Osteoblast (primary cell): Measurements from ENCODE around the gene CTDP1. TPM values are rescaled to one million over a fixed set of nuclear protein-coding genes. Genes with fewer than 3 reads are reported as not detected.
A peak's percentile ranks its signal among the peaks of the same experiment; 100 is the strongest.

Source experiments
- DNase-seq: peaks from one replicate; pipeline ENCODE4 v3.0.0; 2011; ENCODE audit warnings: low spot score, mixed read lengths; ENCODE audit not compliant: insufficient read length; ENCODE audit errors: missing footprints
- H2AFZ ChIP-seq: 2 replicates; pipeline ENCODE4 v1.6.0; 2011; ENCODE audit warnings: mild to moderate bottlenecking, low read length
- H3K27ac ChIP-seq: 2 replicates; pipeline ENCODE4 v1.5.1; 2011; ENCODE audit warnings: mild to moderate bottlenecking, low read depth, low read length, moderate library complexity
- H3K27me3 ChIP-seq: 2 replicates; pipeline ENCODE4 v1.6.0; 2012; ENCODE audit warnings: mild to moderate bottlenecking, control low read depth, inconsistent platforms, low read length, moderate library complexity; ENCODE audit not compliant: insufficient read depth
- H3K36me3 ChIP-seq: 2 replicates; pipeline ENCODE4 v1.5.1; 2011; ENCODE audit warnings: mild to moderate bottlenecking, low read length, control low read depth, moderate library complexity; ENCODE audit not compliant: insufficient read depth
- H3K4me1 ChIP-seq: 2 replicates; pipeline ENCODE4 v1.5.1; 2011; ENCODE audit warnings: mild to moderate bottlenecking, low read length, control low read depth, moderate library complexity; ENCODE audit not compliant: insufficient read depth
- H3K4me2 ChIP-seq: 2 replicates; pipeline ENCODE4 v1.6.0; 2011; ENCODE audit warnings: mild to moderate bottlenecking, low read length; ENCODE audit not compliant: insufficient read depth
- H3K4me3 ChIP-seq: fragments of 200-600 bp; sonication (generic); 3 replicates; pipeline ENCODE4 v1.5.1; 2012; ENCODE audit warnings: mild to moderate bottlenecking, low read length, inconsistent platforms; ENCODE audit not compliant: insufficient read depth
- H3K79me2 ChIP-seq: 2 replicates; pipeline ENCODE4 v1.6.0; 2012; ENCODE audit warnings: mild to moderate bottlenecking, low read length, control low read depth, inconsistent platforms; ENCODE audit not compliant: insufficient read depth
- H3K9me3 ChIP-seq: 2 replicates; pipeline ENCODE4 v1.5.1; 2011; ENCODE audit warnings: low read depth, low read length, control low read depth
- H4K20me1 ChIP-seq: 2 replicates; pipeline ENCODE4 v1.6.0; 2012; ENCODE audit warnings: mild to moderate bottlenecking, low read length, control low read depth; ENCODE audit not compliant: insufficient read depth
- CTCF ChIP-seq: IDR thresholded peaks from 2 replicates; pipeline ENCODE4 v1.5.1; 2011; ENCODE audit warnings: mild to moderate bottlenecking, low read depth, low read length, moderate library complexity; ENCODE audit errors: extremely low read depth
- total RNA-seq: library from RNA; depleted of rRNA; stranded (reverse); fragments of >200 nt; gene quantifications from 2 replicates; pipeline ENCODE4 v1.2.3, GENCODE V29; 2012

Gene CTDP1
- total RNA-seq, 1 donor: 26.8 TPM

GRCh38 chr18:79685971-79686370 is 6.4 kb downstream of the CTDP1 start:
- no peak for TF ChIP-seq CTCF
- peaks cover 6% of the 10 kb centered on the region for H3K36me3 ChIP-seq
- peak; percentile 23 for DNase-seq
- no peak overlapping the region for H3K27ac ChIP-seq
- H4K20me1 ChIP-seq: peaks cover 71% of the 10 kb centered on the region
- H2AFZ ChIP-seq: no peak overlapping the region
- H3K9me3 ChIP-seq: no peaks in the 10 kb centered on the region
- peaks cover 88% of the 10 kb centered on the region for H3K79me2 ChIP-seq
- peaks cover 4% of the 10 kb centered on the region for H3K4me1 ChIP-seq
- no peak overlapping the region for H3K4me2 ChIP-seq
- no peaks in the 10 kb centered on the region for H3K27me3 ChIP-seq
- H3K4me3 ChIP-seq: no peak overlapping the region

GRCh38 chr18:79687806-79688205 is 8.2 kb downstream of the CTDP1 start:
- no peak overlapping the region for H2AFZ ChIP-seq
- no peak overlapping the region for H3K27ac ChIP-seq
- H3K9me3 ChIP-seq: no peaks in the 10 kb centered on the region
- H3K4me3 ChIP-seq: no peak overlapping the region
- no peak for TF ChIP-seq CTCF
- H3K4me1 ChIP-seq: no peaks in the 10 kb centered on the region
- H3K79me2 ChIP-seq: peaks cover 82% of the 10 kb centered on the region
- DNase-seq: peak; percentile 69
- H4K20me1 ChIP-seq: peaks cover 59% of the 10 kb centered on the region
- H3K36me3 ChIP-seq: peaks cover 6% of the 10 kb centered on the region
- no peaks in the 10 kb centered on the region for H3K27me3 ChIP-seq
- no peak overlapping the region for H3K4me2 ChIP-seq

- DNase-seq: peak; percentile 53
- Histone ChIP-seq H3K36me3 (no peaks in the 10 kb centered on the region), H3K4me1 (no peaks in the 10 kb centered on the region), H3K4me3 (no peak overlapping the region), H3K27me3 (no peaks in the 10 kb centered on the region), H2AFZ (no peak overlapping the region), H3K27ac (no peak overlapping the region), H3K79me2 (peaks cover 78% of the 10 kb centered on the region), H3K4me2 (no peak overlapping the region), H3K9me3 (no peaks in the 10 kb centered on the region), H4K20me1 (peaks cover 40% of the 10 kb centered on the region)
- TF ChIP-seq CTCF: no peak
Observed at GRCh38 chr18:79690071-79690470, 10.5 kb downstream of the CTDP1 start.

GRCh38 chr18:79690586-79691482 is 11.2 kb downstream of the CTDP1 start:
- Histone ChIP-seq H3K36me3 (no peaks in the 10 kb centered on the region), H3K27me3 (no peaks in the 10 kb centered on the region), H2AFZ (no peak overlapping the region), H3K79me2 (peaks cover 75% of the 10 kb centered on the region), H3K4me2 (no peak overlapping the region), H3K4me1 (no peaks in the 10 kb centered on the region), H3K27ac (no peak overlapping the region), H3K9me3 (no peaks in the 10 kb centered on the region), H4K20me1 (peaks cover 43% of the 10 kb centered on the region), H3K4me3 (no peak overlapping the region)
- TF ChIP-seq CTCF: no peak
- peak; percentile 39 for DNase-seq
